Testis (tissue), 2 donors: ENCODE data around the gene ARID1A.

Source experiments
- POLR2A ChIP-seq: fragments of 450-650 bp; IDR thresholded peaks from one replicate; pipeline ENCODE4 v1.6.1; 2017; ENCODE audit warnings: antibody characterized with exemption, mild to moderate bottlenecking, moderate library complexity
- TF ChIP-seq, protein P1 (sequence below), 3 experiments: fragments of 450-650 bp in 2 of 3; fragments of 200-600 bp in 1 of 3; sonication (generic) in 1 of 3; IDR thresholded peaks; one replicate each; pipeline ENCODE4 v1.5.1; 2016 to 2019; ENCODE audit warnings: antibody characterized with exemption in 3 of 3, mild to moderate bottlenecking in 2 of 3, moderate library complexity in 1 of 3

DNA sequence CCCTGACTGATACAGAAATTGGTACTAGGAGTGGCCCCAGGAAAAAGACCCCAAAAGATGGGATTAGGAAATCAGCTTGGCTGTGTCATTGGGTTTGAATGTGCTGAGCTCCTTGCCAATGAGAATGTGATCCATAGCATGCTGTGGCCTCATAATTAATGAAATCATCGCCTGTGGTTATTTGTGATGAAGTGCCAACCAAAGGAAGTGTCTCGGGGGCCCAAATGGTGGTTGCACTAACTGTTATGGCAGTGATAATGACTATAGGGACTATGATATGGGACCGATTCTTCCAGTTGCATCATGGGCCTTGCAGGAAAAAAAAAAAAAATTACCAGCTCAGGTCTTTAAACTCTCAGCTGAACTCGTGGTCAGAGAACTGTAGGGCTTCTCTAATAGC, 115.2 kb downstream of the ARID1A start:
- TF ChIP-seq, protein P1, sequence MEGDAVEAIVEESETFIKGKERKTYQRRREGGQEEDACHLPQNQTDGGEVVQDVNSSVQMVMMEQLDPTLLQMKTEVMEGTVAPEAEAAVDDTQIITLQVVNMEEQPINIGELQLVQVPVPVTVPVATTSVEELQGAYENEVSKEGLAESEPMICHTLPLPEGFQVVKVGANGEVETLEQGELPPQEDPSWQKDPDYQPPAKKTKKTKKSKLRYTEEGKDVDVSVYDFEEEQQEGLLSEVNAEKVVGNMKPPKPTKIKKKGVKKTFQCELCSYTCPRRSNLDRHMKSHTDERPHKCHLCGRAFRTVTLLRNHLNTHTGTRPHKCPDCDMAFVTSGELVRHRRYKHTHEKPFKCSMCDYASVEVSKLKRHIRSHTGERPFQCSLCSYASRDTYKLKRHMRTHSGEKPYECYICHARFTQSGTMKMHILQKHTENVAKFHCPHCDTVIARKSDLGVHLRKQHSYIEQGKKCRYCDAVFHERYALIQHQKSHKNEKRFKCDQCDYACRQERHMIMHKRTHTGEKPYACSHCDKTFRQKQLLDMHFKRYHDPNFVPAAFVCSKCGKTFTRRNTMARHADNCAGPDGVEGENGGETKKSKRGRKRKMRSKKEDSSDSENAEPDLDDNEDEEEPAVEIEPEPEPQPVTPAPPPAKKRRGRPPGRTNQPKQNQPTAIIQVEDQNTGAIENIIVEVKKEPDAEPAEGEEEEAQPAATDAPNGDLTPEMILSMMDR (IDR thresholded peaks at IDR 0.05): no peak
- no peak for TF ChIP-seq POLR2A
